ENCODE results near the gene ANKRD13B. TPM values are rescaled to one million over a fixed set of nuclear protein-coding genes. Genes with fewer than 3 reads are reported as not detected.
A peak's percentile ranks its signal among the peaks of the same experiment; 100 is the strongest.

Gene ANKRD13B
- total RNA-seq, 1 donor from 2014 or later: 24.5 TPM

- H3K27me3 Mint-ChIP-seq (ENCODE audit: low read depth): no peaks in the 10 kb centered on the region
- TF ChIP-seq, protein P1, sequence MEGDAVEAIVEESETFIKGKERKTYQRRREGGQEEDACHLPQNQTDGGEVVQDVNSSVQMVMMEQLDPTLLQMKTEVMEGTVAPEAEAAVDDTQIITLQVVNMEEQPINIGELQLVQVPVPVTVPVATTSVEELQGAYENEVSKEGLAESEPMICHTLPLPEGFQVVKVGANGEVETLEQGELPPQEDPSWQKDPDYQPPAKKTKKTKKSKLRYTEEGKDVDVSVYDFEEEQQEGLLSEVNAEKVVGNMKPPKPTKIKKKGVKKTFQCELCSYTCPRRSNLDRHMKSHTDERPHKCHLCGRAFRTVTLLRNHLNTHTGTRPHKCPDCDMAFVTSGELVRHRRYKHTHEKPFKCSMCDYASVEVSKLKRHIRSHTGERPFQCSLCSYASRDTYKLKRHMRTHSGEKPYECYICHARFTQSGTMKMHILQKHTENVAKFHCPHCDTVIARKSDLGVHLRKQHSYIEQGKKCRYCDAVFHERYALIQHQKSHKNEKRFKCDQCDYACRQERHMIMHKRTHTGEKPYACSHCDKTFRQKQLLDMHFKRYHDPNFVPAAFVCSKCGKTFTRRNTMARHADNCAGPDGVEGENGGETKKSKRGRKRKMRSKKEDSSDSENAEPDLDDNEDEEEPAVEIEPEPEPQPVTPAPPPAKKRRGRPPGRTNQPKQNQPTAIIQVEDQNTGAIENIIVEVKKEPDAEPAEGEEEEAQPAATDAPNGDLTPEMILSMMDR (IDR thresholded peaks at IDR 0.05): peak; percentile 23
- peak; percentile 82 for DNase-seq (ENCODE audit: low spot score)
- H3K4me1 Mint-ChIP-seq (ENCODE audit: low read depth): peaks cover 71% of the 10 kb centered on the region
- H3K9me3 Mint-ChIP-seq (ENCODE audit: low read depth): no peaks in the 10 kb centered on the region
- peak within 1 kb of the TSS; percentile 88 for H3K4me3 Mint-ChIP-seq (ENCODE audit: unreplicated experiment)
- peak within 1 kb of the TSS; percentile 92 for H3K27ac Mint-ChIP-seq (ENCODE audit: unreplicated experiment)
- H3K36me3 Mint-ChIP-seq (ENCODE audit: low read depth): no peaks in the 10 kb centered on the region
Observed at GRCh38 chr17:29589524-29590410, 3.2 kb upstream of the ANKRD13B start, which contains the start of gene GIT1. Gene GIT1 (minus strand): TSS chr17:29589648. CDS start chr17:29589378, 270 bp downstream.

GRCh38 chr17:29590411-29591145, 2.4 kb upstream of the ANKRD13B start:
- Mint-ChIP-seq H3K4me1 (ENCODE audit: low read depth) (peaks cover 69% of the 10 kb centered on the region), H3K4me3 (ENCODE audit: unreplicated experiment) (peak overlapping the region; percentile 69), H3K27ac (ENCODE audit: unreplicated experiment) (peak overlapping the region; percentile 88), H3K9me3 (ENCODE audit: low read depth) (no peaks in the 10 kb centered on the region), H3K27me3 (ENCODE audit: low read depth) (no peaks in the 10 kb centered on the region), H3K36me3 (ENCODE audit: low read depth) (no peaks in the 10 kb centered on the region)
- DNase-seq (ENCODE audit: low spot score): peak; percentile 89
- TF ChIP-seq, protein P1 (IDR thresholded peaks at IDR 0.05): no peak

DNA sequence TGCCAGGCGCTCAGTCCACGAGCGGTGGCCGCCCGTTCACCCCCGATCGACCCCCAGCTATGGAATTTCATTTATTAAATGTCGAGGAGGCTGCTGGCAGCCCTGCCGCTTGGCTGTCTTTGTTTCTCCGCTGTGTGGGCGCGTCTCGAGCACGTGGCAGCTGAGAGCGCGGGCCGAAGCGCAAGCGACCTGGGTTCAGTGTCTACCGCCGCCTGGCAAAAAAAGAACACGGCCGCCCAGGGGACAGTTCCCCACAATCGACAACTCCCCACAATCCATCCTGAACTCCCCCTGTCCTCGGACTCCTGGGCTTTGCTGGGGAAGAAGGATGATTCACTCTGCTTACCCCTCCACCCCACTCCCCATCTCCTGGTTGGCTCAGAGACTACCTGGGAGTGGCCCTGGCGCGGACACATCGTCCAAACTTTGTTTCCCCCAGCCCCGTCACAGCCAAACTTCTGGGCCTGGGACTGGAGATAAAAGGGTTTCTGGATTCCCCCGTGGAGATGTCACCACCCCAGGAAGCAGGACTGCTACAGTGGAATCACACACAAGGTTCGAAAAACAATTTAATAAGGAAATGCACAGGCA, 1.7 kb upstream of the ANKRD13B start:
- no peaks in the 10 kb centered on the region for H3K27me3 Mint-ChIP-seq (ENCODE audit: low read depth)
- H3K4me1 Mint-ChIP-seq (ENCODE audit: low read depth): peaks cover 66% of the 10 kb centered on the region
- H3K27ac Mint-ChIP-seq (ENCODE audit: unreplicated experiment): peak overlapping the region; percentile 88
- TF ChIP-seq, protein P1 (IDR thresholded peaks at IDR 0.05): no peak
- peak; percentile 84 for DNase-seq (ENCODE audit: low spot score)
- no peaks in the 10 kb centered on the region for H3K9me3 Mint-ChIP-seq (ENCODE audit: low read depth)
- H3K4me3 Mint-ChIP-seq (ENCODE audit: unreplicated experiment): peak overlapping the region; percentile 69
- no peaks in the 10 kb centered on the region for H3K36me3 Mint-ChIP-seq (ENCODE audit: low read depth)

DNA sequence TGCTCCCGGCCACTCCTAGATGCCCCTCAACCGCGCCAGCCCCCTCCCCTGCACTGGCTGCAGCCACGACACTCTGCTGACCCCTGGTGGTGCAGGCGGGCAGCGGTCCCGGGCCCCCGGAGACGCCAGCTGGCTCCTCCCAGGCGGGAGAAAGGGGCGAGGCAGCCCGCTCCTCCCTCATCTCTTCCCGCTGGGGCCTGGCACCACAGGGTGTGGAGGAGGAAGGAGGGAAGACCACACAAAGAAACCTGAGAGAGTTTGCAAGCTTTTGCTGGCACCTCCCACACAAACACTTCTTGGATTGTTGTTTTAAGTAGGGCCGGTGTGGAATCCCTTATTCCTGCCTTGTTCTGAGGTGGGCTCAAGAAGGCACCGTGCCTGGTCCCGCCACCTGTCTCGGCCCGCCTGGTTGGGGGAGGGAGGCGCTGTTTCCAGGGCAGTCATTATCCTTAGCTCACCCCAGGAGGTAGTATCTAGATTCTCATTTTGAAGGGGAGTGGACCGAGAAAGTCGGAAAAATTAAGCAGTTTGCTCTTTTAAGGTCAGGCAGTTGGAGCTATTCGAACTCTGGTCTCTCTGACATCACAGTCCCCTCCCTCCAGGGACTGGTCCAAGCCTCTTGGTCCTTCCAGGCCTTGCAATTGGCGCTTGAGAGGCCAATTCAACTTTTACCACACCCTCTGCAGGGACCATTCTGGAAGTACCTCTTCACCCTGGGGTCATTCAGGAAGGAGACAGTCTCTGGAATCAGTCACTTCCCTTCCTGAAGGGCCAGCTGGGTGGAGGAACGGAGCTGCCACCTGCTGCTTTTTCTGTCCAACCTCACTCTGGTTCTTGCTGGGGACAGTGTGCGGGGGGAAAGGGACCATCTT, 959 bp upstream of the ANKRD13B start:
- peak; percentile 97 for DNase-seq (ENCODE audit: low spot score)
- no peaks in the 10 kb centered on the region for H3K27me3 Mint-ChIP-seq (ENCODE audit: low read depth)
- peaks cover 66% of the 10 kb centered on the region for H3K4me1 Mint-ChIP-seq (ENCODE audit: low read depth)
- H3K9me3 Mint-ChIP-seq (ENCODE audit: low read depth): no peaks in the 10 kb centered on the region
- H3K36me3 Mint-ChIP-seq (ENCODE audit: low read depth): no peaks in the 10 kb centered on the region
- peak overlapping the region; percentile 69 for H3K4me3 Mint-ChIP-seq (ENCODE audit: unreplicated experiment)
- H3K27ac Mint-ChIP-seq (ENCODE audit: unreplicated experiment): peak overlapping the region; percentile 88
- TF ChIP-seq, protein P1 (IDR thresholded peaks at IDR 0.05): peak; percentile 97
